K562 (cell line): ENCODE results near the gene TRIM27. TPM values are rescaled to one million over a fixed set of nuclear protein-coding genes. Genes with fewer than 3 reads are reported as not detected.
A peak's percentile ranks its signal among the peaks of the same experiment; 100 is the strongest.

ENCODE experiments used
- BCLAF1 ChIP-seq, 2 experiments: fragments of 450-650 bp in 1 of 2; IDR thresholded peaks; 2 replicates each; pipeline ENCODE4 v1.6.1; 2011 to 2017; ENCODE audit warnings: low read depth in 2 of 2, antibody characterized with exemption in 1 of 2, borderline replicate concordance in 1 of 2, low read length in 1 of 2, mild to moderate bottlenecking in 1 of 2, mixed read lengths in 1 of 2; ENCODE audit not compliant: control insufficient read depth in 1 of 2
- CEBPG ChIP-seq, 3 experiments: fragments of 200-800 bp in 1 of 3; sonication (Bioruptor generic) in 1 of 3; sonication (generic) in 1 of 3; formaldehyde crosslinking in 1 of 3; IDR thresholded peaks in 2 of 3; conservative IDR thresholded peaks in 1 of 3; 2 replicates each; pipeline versions ENCODE4 v1.6.1 to v1.8.0; 2016 to 2022; ENCODE audit warnings: missing compliant biosample characterization in 2 of 3, missing genetic modification characterization in 2 of 3, mild to moderate bottlenecking in 1 of 3, missing genetic modification reagents in 1 of 3
- E2F4 ChIP-seq: sonication (generic); formaldehyde crosslinking; IDR thresholded peaks from 2 replicates; pipeline ENCODE4 v1.8.0; 2022; ENCODE audit warnings: mild to moderate bottlenecking, low read depth, missing genetic modification reagents
- KLF6 ChIP-seq: fragments of 250-450 bp; sonication (Bioruptor Pico); IDR thresholded peaks from 2 replicates; pipeline ENCODE4 v1.4.0; 2020; ENCODE audit warnings: mild to moderate bottlenecking, moderate library complexity, borderline replicate concordance
- MNT ChIP-seq, 2 experiments: fragments of 450-650 bp; conservative IDR thresholded peaks; 2 replicates each; pipeline ENCODE4 v1.6.1; 2017; ENCODE audit warnings: mild to moderate bottlenecking in 2 of 2, moderate library complexity in 2 of 2
- SAP30 ChIP-seq: fragments of 200-600 bp; sonication (generic); IDR thresholded peaks from 2 replicates; pipeline ENCODE4 v1.6.1; 2012; ENCODE audit warnings: borderline replicate concordance, low read depth, mild to moderate bottlenecking, moderate library complexity, low read length, control low read depth, inconsistent platforms; ENCODE audit not compliant: insufficient read depth, poor library complexity, severe bottlenecking
- TCF15 ChIP-seq: fragments of 250-450 bp; sonication (Bioruptor Pico); IDR thresholded peaks from 2 replicates; pipeline ENCODE4 v1.8.0; 2022; ENCODE audit warnings: moderate library complexity, mild to moderate bottlenecking, inconsistent platforms
- ZNF174 ChIP-seq: fragments of 250-450 bp; sonication (Bioruptor Pico); IDR thresholded peaks from 2 replicates; pipeline ENCODE4 v1.4.0; 2020; ENCODE audit warnings: mild to moderate bottlenecking
- ZNF449 ChIP-seq: fragments of 250-450 bp; sonication (Bioruptor Pico); IDR thresholded peaks from 2 replicates; pipeline ENCODE4 v1.8.0; 2022; ENCODE audit warnings: moderate library complexity, mild to moderate bottlenecking, inconsistent platforms
- ZNF764 ChIP-seq: fragments of 250-450 bp; sonication (Bioruptor Pico); IDR thresholded peaks from 2 replicates; pipeline ENCODE4 v1.4.0; 2020; ENCODE audit warnings: low read depth, mild to moderate bottlenecking, moderate library complexity
- polyA plus RNA-seq, 8 experiments: library from polyadenylated mRNA; depleted of rRNA in 4 of 8; stranded (reverse) in 5 of 8; unstranded in 3 of 8; fragments of >200 nt; fragmentation: Nextera tagmentation in 2 of 8; fragmentation: Illumina TruSeq in 1 of 8; extraction: Ambion mirVana in 2 of 8; extraction: Trizol in 1 of 8; gene quantifications; 2 replicates each; pipeline versions ENCODE4 v1.2.1 to v1.2.3, GENCODE V29; 2011 to 2014; ENCODE audit warnings: inconsistent platforms in 1 of 8, missing spikeins in 1 of 8
- total RNA-seq, 7 experiments: library from RNA; depleted of rRNA in 6 of 7; stranded (reverse); fragments of >200 nt in 6 of 7; fragmentation: Illumina TruSeq in 2 of 7; extraction: Trizol in 2 of 7; gene quantifications; 2 replicates each; pipeline versions ENCODE4 v1.2.1 to v1.2.3, GENCODE V29; 2011 to 2021; ENCODE audit warnings: low replicate concordance in 1 of 7
- TF ChIP-seq, protein P1 (sequence below): fragments of 450-650 bp; IDR thresholded peaks from 2 replicates; pipeline ENCODE4 v1.6.1; 2018; ENCODE audit warnings: mild to moderate bottlenecking, low read depth; ENCODE audit not compliant: partially characterized antibody

The TRIM27 gene
- total and polyA plus RNA-seq, 9 of the 15 experiments (the other 6 are each of a cell fraction or from before 2014, with no cell fraction given), result 37.7 to 235 (median 122) TPM

GRCh38 chr6:28943557-28944411, 20.0 kb upstream of the TRIM27 start (continued):
- peak in 1 of 2 experiments; percentile 52; a peak in 1 of 4 replicates for TF ChIP-seq MNT (conservative IDR thresholded peaks at IDR 0.05)
- no peak for TF ChIP-seq ZNF174 (CRISPR knock-in tag)
- TF ChIP-seq, protein P1, sequence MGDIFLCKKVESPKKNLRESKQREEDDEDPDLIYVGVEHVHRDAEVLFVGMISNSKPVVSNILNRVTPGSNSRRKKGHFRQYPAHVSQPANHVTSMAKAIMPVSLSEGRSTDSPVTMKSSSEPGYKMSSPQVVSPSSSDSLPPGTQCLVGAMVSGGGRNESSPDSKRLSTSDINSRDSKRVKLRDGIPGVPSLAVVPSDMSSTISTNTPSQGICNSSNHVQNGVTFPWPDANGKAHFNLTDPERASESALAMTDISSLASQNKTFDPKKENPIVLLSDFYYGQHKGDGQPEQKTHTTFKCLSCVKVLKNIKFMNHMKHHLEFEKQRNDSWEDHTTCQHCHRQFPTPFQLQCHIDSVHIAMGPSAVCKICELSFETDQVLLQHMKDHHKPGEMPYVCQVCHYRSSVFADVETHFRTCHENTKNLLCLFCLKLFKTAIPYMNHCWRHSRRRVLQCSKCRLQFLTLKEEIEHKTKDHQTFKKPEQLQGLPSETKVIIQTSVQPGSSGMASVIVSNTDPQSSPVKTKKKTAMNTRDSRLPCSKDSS, result no peak
- peak; percentile 64; the same call in 1 of the 2 replicates for TF ChIP-seq E2F4 (CRISPR knock-in tag)
- no peak for TF ChIP-seq BCLAF1 (IDR thresholded peaks at IDR 0.05; ENCODE audit: borderline replicate concordance in 1 of 2, control insufficient read depth in 1 of 2, low read depth in 2 of 2, low read length in 1 of 2)
- TF ChIP-seq KLF6 (CRISPR knock-in tag), result 0 out of 2 replicates have a peak, but pooled peaks have one; percentile 8
- TF ChIP-seq TCF15 (CRISPR knock-in tag), result no peak
- no peak for TF ChIP-seq CEBPG (CRISPR knock-in tag; IDR thresholded peaks at IDR 0.05)
- no peak for TF ChIP-seq CEBPG (tag; conservative IDR thresholded peaks at IDR 0.05 in 1 of 2, IDR thresholded peaks at IDR 0.05 in 1 of 2)
- no peak for TF ChIP-seq ZNF449
- peak; percentile 76 for TF ChIP-seq ZNF764 (CRISPR knock-in tag)
- no peak for TF ChIP-seq SAP30
